IMR-90 (cell line): Measurements from ENCODE around the gene AP2A1. TPM values are rescaled to one million over a fixed set of nuclear protein-coding genes. Genes with fewer than 3 reads are reported as not detected.
A peak's percentile ranks its signal among the peaks of the same experiment; 100 is the strongest.

Experiments used
- ATAC-seq: fragments of 200-7000 bp; cut with Tn5 transposase; 2 replicates; pipeline ENCODE4 v1.9.1; 2020; ENCODE audit warnings: low read depth, mild to moderate bottlenecking, moderate library complexity
- BruUV-seq: library from RNA; stranded (reverse); fragments of 400-500 nt; replicated peaks from 2 replicates; lab custom pipeline; 2021; lab: Mats Ljungman, UMichigan
- CTCF ChIA-PET: fragments of 300-600 bp; formaldehyde crosslinking; extraction: SDS; loops from one replicate; lab custom pipeline; 2021; ENCODE audit warnings: antibody characterized with exemption; lab: Yijun Ruan, JAX
- POLR2A ChIA-PET: fragments of 300-600 bp; sonication (Branson Sonifier 250); formaldehyde crosslinking; loops from one replicate; lab custom pipeline; 2022; ENCODE audit warnings: antibody characterized with exemption; ENCODE audit not compliant: unreplicated experiment; lab: Charles Lee
- DNase-seq: peaks from one replicate; pipeline ENCODE4 v3.0.0; 2013
- H2AFZ ChIP-seq: replicated peaks from 2 replicates; pipeline ENCODE3; 2013; ENCODE audit warnings: low read length, mild to moderate bottlenecking; ENCODE audit not compliant: poor library complexity
- H2AK5ac ChIP-seq: 2 replicates; pipeline ENCODE4 v1.6.1; 2013; ENCODE audit warnings: low read depth, low read length, inconsistent platforms
- H2AK9ac ChIP-seq: replicated peaks from 2 replicates; pipeline ENCODE3; 2013; ENCODE audit warnings: mild to moderate bottlenecking, low read depth, low read length, moderate library complexity; ENCODE audit not compliant: poor library complexity
- H2BK120ac ChIP-seq: 2 replicates; pipeline ENCODE4 v1.6.1; 2013; ENCODE audit warnings: low read depth, low read length, inconsistent platforms
- H2BK15ac ChIP-seq: 3 replicates; pipeline ENCODE4 v1.6.1; 2013; ENCODE audit warnings: low read depth, low read length, inconsistent platforms
- H2BK20ac ChIP-seq: 2 replicates; pipeline ENCODE4 v1.6.1; 2013; ENCODE audit warnings: low read depth, mild to moderate bottlenecking, inconsistent platforms, low read length, moderate library complexity
- H2BK5ac ChIP-seq: 2 replicates; pipeline ENCODE4 v1.6.1; 2013; ENCODE audit warnings: mild to moderate bottlenecking, low read depth, low read length, inconsistent platforms; ENCODE audit not compliant: poor library complexity, severe bottlenecking
- H3K14ac ChIP-seq: replicated peaks from 2 replicates; pipeline ENCODE4 v1.6.1; 2013; ENCODE audit warnings: low read depth, low read length, inconsistent platforms
- H3K18ac ChIP-seq: 2 replicates; pipeline ENCODE4 v1.6.1; 2013; ENCODE audit warnings: low read depth, low read length, control low read depth
- H3K23ac ChIP-seq: 2 replicates; pipeline ENCODE4 v1.6.1; 2013; ENCODE audit warnings: low read depth, low read length, inconsistent platforms
- H3K27ac ChIP-seq: 2 replicates; pipeline ENCODE4 v1.5.1; 2013; ENCODE audit warnings: mild to moderate bottlenecking, control low read depth, low read length; ENCODE audit not compliant: insufficient read depth
- H3K27me3 ChIP-seq: 2 replicates; pipeline ENCODE4 v1.6.1; 2013; ENCODE audit warnings: low read length; ENCODE audit not compliant: control insufficient read depth, insufficient read depth
- H3K36me3 ChIP-seq: 2 replicates; pipeline ENCODE4 v1.6.1; 2013; ENCODE audit warnings: low read length, mixed read lengths; ENCODE audit not compliant: control insufficient read depth, insufficient read depth
- H3K4ac ChIP-seq: 2 replicates; pipeline ENCODE4 v1.6.1; 2013; ENCODE audit warnings: low read depth, low read length, inconsistent platforms
- H3K4me1 ChIP-seq: 2 replicates; pipeline ENCODE4 v1.6.1; 2013; ENCODE audit warnings: low read length, mixed read lengths; ENCODE audit not compliant: control insufficient read depth, insufficient read depth
- H3K4me2 ChIP-seq: 2 replicates; pipeline ENCODE4 v1.6.1; 2013; ENCODE audit warnings: low read depth, mild to moderate bottlenecking, control low read depth, low read length, moderate library complexity
- H3K4me3 ChIP-seq: 2 replicates; pipeline ENCODE4 v1.5.1; 2013; ENCODE audit warnings: low read depth, mild to moderate bottlenecking, control low read depth, low read length, moderate library complexity; ENCODE audit not compliant: insufficient read depth
- H3K56ac ChIP-seq: 2 replicates; pipeline ENCODE4 v1.6.1; 2013; ENCODE audit warnings: low read length, inconsistent platforms; ENCODE audit not compliant: insufficient read depth; ENCODE audit errors: extremely low read depth
- H3K79me1 ChIP-seq, 2 experiments: 2 replicates each; pipeline ENCODE4 v1.6.1; 2013; ENCODE audit warnings: low read length in 2 of 2, inconsistent platforms in 1 of 2, low read depth in 1 of 2
- H3K9ac ChIP-seq: 2 replicates; pipeline ENCODE4 v1.6.1; 2013; ENCODE audit warnings: low read depth, low read length, control low read depth
- H3K9me1 ChIP-seq: 2 replicates; pipeline ENCODE4 v1.6.1; 2013; ENCODE audit warnings: low read length, inconsistent platforms; ENCODE audit not compliant: insufficient read depth
- H3K9me3 ChIP-seq: 2 replicates; pipeline ENCODE4 v1.6.1; 2013; ENCODE audit warnings: low read length; ENCODE audit not compliant: control insufficient read depth, insufficient read depth
- H4K20me1 ChIP-seq: 2 replicates; pipeline ENCODE4 v1.6.1; 2013; ENCODE audit warnings: low read length, inconsistent platforms; ENCODE audit not compliant: insufficient read depth
- H4K5ac ChIP-seq: 2 replicates; pipeline ENCODE4 v1.6.1; 2013; ENCODE audit warnings: mild to moderate bottlenecking, low read depth, low read length, control low read depth
- H4K8ac ChIP-seq, 2 experiments: 2 replicates each; pipeline ENCODE4 v1.6.1; 2013; ENCODE audit warnings: low read depth in 2 of 2, low read length in 2 of 2, control low read depth in 1 of 2, inconsistent platforms in 1 of 2
- H4K91ac ChIP-seq: 2 replicates; pipeline ENCODE4 v1.6.1; 2013; ENCODE audit warnings: low read depth, low read length, inconsistent platforms; ENCODE audit not compliant: insufficient read depth
- BHLHE40 ChIP-seq: fragments of 150-350 bp; IDR thresholded peaks from 2 replicates; pipeline ENCODE4 v1.6.1; 2016; ENCODE audit warnings: mild to moderate bottlenecking, low read depth, low read length
- CHD1 ChIP-seq: IDR thresholded peaks from 2 replicates; pipeline ENCODE4 v1.6.1; 2012; ENCODE audit warnings: low read depth, low read length, improper control_type of control experiment
- ELK1 ChIP-seq: fragments of 150-350 bp; IDR thresholded peaks from 2 replicates; pipeline ENCODE4 v1.6.1; 2016; ENCODE audit warnings: low read depth, mild to moderate bottlenecking, low read length, moderate library complexity, borderline replicate concordance
- FOS ChIP-seq: fragments of 150-350 bp; IDR thresholded peaks from 2 replicates; pipeline ENCODE4 v1.6.1; 2016; ENCODE audit warnings: low read depth, low read length
- MAFK ChIP-seq: IDR thresholded peaks from 2 replicates; pipeline ENCODE4 v1.6.1; 2012; ENCODE audit warnings: low read depth, low read length, improper control_type of control experiment
- MAZ ChIP-seq: IDR thresholded peaks from 2 replicates; pipeline ENCODE4 v1.6.1; 2012; ENCODE audit warnings: low read depth, mild to moderate bottlenecking, low read length, improper control_type of control experiment, moderate library complexity, borderline replicate concordance
- MXI1 ChIP-seq: IDR thresholded peaks from 2 replicates; pipeline ENCODE4 v1.6.1; 2012; ENCODE audit warnings: low read depth, mild to moderate bottlenecking, low read length, moderate library complexity, borderline replicate concordance
- NFE2L2 ChIP-seq: fragments of 150-350 bp; IDR thresholded peaks from 2 replicates; pipeline ENCODE4 v1.6.1; 2016; ENCODE audit warnings: low read depth, mild to moderate bottlenecking, low read length
- POLR2A ChIP-seq: IDR thresholded peaks from 2 replicates; pipeline ENCODE4 v1.6.1; 2012; ENCODE audit warnings: mild to moderate bottlenecking, low read depth, low read length
- USF2 ChIP-seq: fragments of 150-350 bp; IDR thresholded peaks from 2 replicates; pipeline ENCODE4 v1.6.1; 2017; ENCODE audit warnings: mild to moderate bottlenecking, antibody characterized with exemption, low read length, low read depth
- WGBS, 2 experiments: methylation state at CpG; one replicate each; pipeline versions ENCODE4 v1.1.5 to v1.1.7; 2013; ENCODE audit warnings: missing lambda C conversion rate in 2 of 2; ENCODE audit not compliant: insufficient read length in 1 of 2; ENCODE audit errors: extremely low coverage in 2 of 2; 5-methylcytosine and 5-hydroxymethylcytosine counted together
- dilution Hi-C: fragments of 300-500 bp; cut with HindIII; formaldehyde crosslinking; loops from one replicate; pipeline ENCODE4 v1.14.3; 2018; ENCODE audit warnings: low sequenced_read_pairs; ENCODE audit not compliant: unreplicated experiment
- in situ Hi-C: fragments of 300-500 bp; cut with MboI; formaldehyde crosslinking; loops from 3 replicates; pipeline ENCODE4 v1.14.3; 2019; ENCODE audit warnings: low sequenced_read_pairs, inconsistent platforms, mixed read lengths
- intact Hi-C: fragments of 100-400 bp; cut with micrococcal nuclease; formaldehyde crosslinking; loops from 2 replicates; pipeline ENCODE4 v1.10.0; 2022
- polyA plus RNA-seq, 3 experiments: library from polyadenylated mRNA; depleted of rRNA; stranded (reverse); fragments of >200 nt; gene quantifications; 2 replicates each; pipeline ENCODE4 v1.2.3, GENCODE V29; 2012; ENCODE audit warnings: low replicate concordance in 1 of 3
- total RNA-seq: library from RNA; depleted of rRNA; stranded (reverse); fragments of >200 nt; gene quantifications from 2 replicates; pipeline ENCODE4 v1.2.3, GENCODE V29; 2012

The AP2A1 gene
- total and polyA plus RNA-seq, 2 of the 4 experiments (the other 2 are of a cell fraction), result 40.7 to 122 TPM

GRCh38 chr19:49801966-49802661 is 35.3 kb downstream of the AP2A1 start (continued):
- TF ChIP-seq USF2, result no peak
- TF ChIP-seq FOS, result peak; percentile 19; the same call in 1 of the 2 replicates

- dilution Hi-C loops, result no loop called here
- TF ChIP-seq USF2 (no peak), MAZ (no peak), ELK1 (no peak), FOS (no peak), BHLHE40 (no peak), MXI1 (no peak), NFE2L2 (no peak), POLR2A (no peak), MAFK (no peak), CHD1 (no peak)
Observed at GRCh38 chr19:49802836-49803528, 36.2 kb downstream of the AP2A1 start.

More at GRCh38 chr19:49802836-49803528, 36.2 kb downstream of the AP2A1 start:
- WGBS, 2 experiments, result 95% methylated on average over 4 of the region's 24 CpGs; no CpG with 5 or more reads in 1 of the 2 experiments
- Histone ChIP-seq H2AFZ (peak overlapping the region; percentile 98), H3K27me3 (no peaks in the 10 kb centered on the region), H3K27ac (no peak overlapping the region), H2BK5ac (no peak overlapping the region), H2BK120ac (no peak overlapping the region), H2BK20ac (no peak overlapping the region), H3K56ac (no peak overlapping the region), H3K14ac (no peak overlapping the region), H3K9me3 (no peaks in the 10 kb centered on the region), H2AK5ac (peak overlapping the region; percentile 24; the same call in 1 of the 2 replicates), H2AK9ac (peak overlapping the region; percentile 65), H3K4ac (0 out of 2 replicates have a peak overlapping the region, but pooled peaks have one; percentile 4), H3K9ac (no peak overlapping the region), H3K23ac (no peak overlapping the region), H3K18ac (no peak overlapping the region), H4K8ac (peak overlapping the region in 1 of 2 experiments; percentile 26; a peak in 1 of 4 replicates), H2BK15ac (no peak overlapping the region), H3K9me1 (no peaks in the 10 kb centered on the region), H3K36me3 (peaks cover 61% of the 10 kb centered on the region), H3K4me1 (no peaks in the 10 kb centered on the region; the same call in 1 of the 2 replicates), H3K4me3 (no peak overlapping the region), H4K20me1 (peaks cover 7% of the 10 kb centered on the region), H3K4me2 (no peak overlapping the region), H3K79me1 (peaks cover 0 to 20% of the 10 kb centered on the region in 2 experiments; a peak in 1 of 4 replicates), H4K91ac (no peak overlapping the region), H4K5ac (no peak overlapping the region)
- in situ Hi-C loops (no loop called here), intact Hi-C loops (loop anchor here (5.0 kb wide), 1 partner anchor 111 kb away; the partner anchor contains the start of gene CPT1C)
- ChIA-PET CTCF (no interaction called here), POLR2A (interaction anchor here (0.6 kb wide), 1 partner anchor 112 kb away, joined by 4 read pairs; the partner anchor contains the start of gene CPT1C)
- ATAC-seq (no peak), DNase-seq (no peak)
- no TSS peak for BruUV-seq
